ENCODE data around the gene TBXA2R. TPM values are rescaled to one million over a fixed set of nuclear protein-coding genes. Genes with fewer than 3 reads are reported as not detected.

Gene TBXA2R
- total RNA-seq, 1 experiment from 2014 or later: not detected

GRCh38 chr19:3573858-3574637 is 32.6 kb downstream of the TBXA2R start:
- ChIA-PET POLR2A (interaction anchor here (0.5 to 1.9 kb wide), 10 partner anchors 10 to 673 kb away, joined by 3 to 18 read pairs (median 4); partner anchors contain the start of genes MFSD12, MRPL54 and YJU2), CTCF (interaction anchor here (0.5 to 0.7 kb wide), 2 partner anchors 259 to 267 kb away, joined by 3 read pairs; no protein-coding TSS in a partner anchor)
- intact Hi-C loops (cut with micrococcal nuclease): no loop called here
- Mint-ChIP-seq H3K9me3 (ENCODE audit: unreplicated experiment) (no peaks in the 10 kb centered on the region), H3K4me3 (ENCODE audit: unreplicated experiment) (peak overlapping the region; percentile 79), H3K4me1 (ENCODE audit: insufficient read depth, unreplicated experiment) (peaks cover 4% of the 10 kb centered on the region), H3K36me3 (ENCODE audit: insufficient read depth, unreplicated experiment) (peaks cover 41% of the 10 kb centered on the region), H3K27me3 (ENCODE audit: insufficient read depth, unreplicated experiment) (no peaks in the 10 kb centered on the region), H3K27ac (ENCODE audit: low read depth, unreplicated experiment) (peak overlapping the region; percentile 51)
- BruUV-seq (replicated peaks): no TSS peak
- no peak for TF ChIP-seq CTCF (IDR thresholded peaks at IDR 0.05; ENCODE audit: unreplicated experiment)
- peak; percentile 99 for DNase-seq (ENCODE audit: unreplicated experiment)

- intact Hi-C loops (cut with micrococcal nuclease): no loop called here
- Mint-ChIP-seq H3K4me3 (ENCODE audit: unreplicated experiment) (peak overlapping the region; percentile 79), H3K36me3 (ENCODE audit: insufficient read depth, unreplicated experiment) (peaks cover 35% of the 10 kb centered on the region), H3K27ac (ENCODE audit: low read depth, unreplicated experiment) (peak overlapping the region; percentile 51), H3K27me3 (ENCODE audit: insufficient read depth, unreplicated experiment) (no peaks in the 10 kb centered on the region), H3K4me1 (ENCODE audit: insufficient read depth, unreplicated experiment) (peaks cover 4% of the 10 kb centered on the region), H3K9me3 (ENCODE audit: unreplicated experiment) (no peaks in the 10 kb centered on the region)
- TF ChIP-seq CTCF (IDR thresholded peaks at IDR 0.05; ENCODE audit: unreplicated experiment): no peak
- DNase-seq (ENCODE audit: unreplicated experiment): no peak
- POLR2A ChIA-PET: interaction anchor here (0.6 to 1.9 kb wide), 7 partner anchors 9 to 295 kb away, joined by 3 to 18 read pairs (median 4); partner anchors contain the start of genes MFSD12 and MRPL54
- CTCF ChIA-PET: no interaction called here
- TSS peak; percentile 35 for BruUV-seq (replicated peaks)
Measured at GRCh38 chr19:3573162-3573857, 33.4 kb downstream of the TBXA2R start.

GRCh38 chr19:3572855-3573161 is 33.9 kb downstream of the TBXA2R start, which contains the start of gene HMG20B:
Gene HMG20B, plus strand, starts transcription at chr19:3572944. Its CDS starts 366 bp downstream, at chr19:3573310.
- CTCF ChIA-PET: no interaction called here
- no peak for DNase-seq (ENCODE audit: unreplicated experiment)
- Mint-ChIP-seq H3K36me3 (ENCODE audit: insufficient read depth, unreplicated experiment) (peaks cover 31% of the 10 kb centered on the region), H3K9me3 (ENCODE audit: unreplicated experiment) (no peaks in the 10 kb centered on the region), H3K27ac (ENCODE audit: low read depth, unreplicated experiment) (peak within 1 kb of the TSS; percentile 51), H3K4me1 (ENCODE audit: insufficient read depth, unreplicated experiment) (peaks cover 4% of the 10 kb centered on the region), H3K4me3 (ENCODE audit: unreplicated experiment) (peak within 1 kb of the TSS; percentile 79), H3K27me3 (ENCODE audit: insufficient read depth, unreplicated experiment) (no peaks in the 10 kb centered on the region)
- POLR2A ChIA-PET: interaction anchor here (1.5 to 1.9 kb wide), 3 partner anchors 16 to 190 kb away, joined by 3 to 18 read pairs (median 12); partner anchors contain the start of genes MFSD12 and MRPL54
- BruUV-seq (replicated peaks): no TSS peak
- intact Hi-C loops (cut with micrococcal nuclease): loop anchor here (1.0 kb wide), 1 partner anchor 16 kb away; the partner anchor contains the start of gene MFSD12
- no peak for TF ChIP-seq CTCF (IDR thresholded peaks at IDR 0.05; ENCODE audit: unreplicated experiment)
